OCI-LY1 (cell line): ENCODE results near the gene DNAJC5G.

Source experiments
- H2AFZ ChIP-seq: fragments of 200-600 bp; sonication (generic), shearing (Covaris generic); 2 replicates; pipeline ENCODE4 v1.6.0; 2014; ENCODE audit warnings: antibody characterized with exemption, mild to moderate bottlenecking, low read length
- H3F3A ChIP-seq: fragments of 200-600 bp; sonication (generic), shearing (Covaris generic); 2 replicates; pipeline ENCODE4 v1.6.0; 2014; ENCODE audit warnings: mild to moderate bottlenecking, antibody characterized with exemption, low read length, moderate library complexity; ENCODE audit not compliant: insufficient read depth
- H3K27ac ChIP-seq: fragments of 200-600 bp; sonication (generic); 2 replicates; pipeline ENCODE4 v1.5.1; 2014; ENCODE audit warnings: low read length, mixed run types, mild to moderate bottlenecking, low read depth; ENCODE audit not compliant: poor library complexity, severe bottlenecking
- H3K27me3 ChIP-seq: fragments of 200-600 bp; sonication (generic); 2 replicates; pipeline ENCODE4 v1.6.0; 2014; ENCODE audit warnings: antibody characterized with exemption, mild to moderate bottlenecking, low read length, moderate library complexity; ENCODE audit not compliant: insufficient read depth
- H3K36me3 ChIP-seq: fragments of 200-600 bp; sonication (generic); 2 replicates; pipeline ENCODE4 v1.6.1; 2014; ENCODE audit warnings: mild to moderate bottlenecking, antibody characterized with exemption, low read length, moderate library complexity, mixed read lengths; ENCODE audit not compliant: insufficient read depth
- H3K4me1 ChIP-seq: fragments of 200-600 bp; sonication (generic); 2 replicates; pipeline ENCODE4 v1.5.1; 2014; ENCODE audit warnings: mild to moderate bottlenecking, low read length, moderate library complexity; ENCODE audit not compliant: insufficient read depth, severe bottlenecking
- H3K4me2 ChIP-seq: fragments of 200-600 bp; sonication (generic), shearing (Covaris generic); 2 replicates; pipeline ENCODE4 v1.6.1; 2014; ENCODE audit warnings: low read length
- H3K4me3 ChIP-seq: fragments of 200-600 bp; sonication (generic); 2 replicates; pipeline ENCODE4 v1.5.1; 2014; ENCODE audit warnings: low read length, low read depth, mild to moderate bottlenecking, mixed read lengths; ENCODE audit not compliant: poor library complexity, severe bottlenecking
- H3K79me2 ChIP-seq: fragments of 200-600 bp; shearing (Covaris generic); 2 replicates; pipeline ENCODE4 v1.6.1; 2016; ENCODE audit warnings: mixed run types, low read length, mixed read lengths; ENCODE audit not compliant: insufficient read depth
- H3K9ac ChIP-seq: fragments of 200-600 bp; sonication (generic), shearing (Covaris generic); 2 replicates; pipeline ENCODE4 v1.6.1; 2014; ENCODE audit warnings: mild to moderate bottlenecking, low read length, mixed read lengths
- H3K9me2 ChIP-seq: fragments of 200-600 bp; sonication (generic), shearing (Covaris generic); 2 replicates; pipeline ENCODE4 v1.6.1; 2014; ENCODE audit warnings: low read depth, mild to moderate bottlenecking, low read length, mixed read lengths
- H3K9me3 ChIP-seq: fragments of 200-600 bp; shearing (Covaris generic); 2 replicates; pipeline ENCODE4 v1.6.1; 2014; ENCODE audit warnings: low read length, mixed read lengths
- H4K20me1 ChIP-seq: fragments of 200-600 bp; sonication (generic), shearing (Covaris generic); 2 replicates; pipeline ENCODE4 v1.6.0; 2016; ENCODE audit warnings: mild to moderate bottlenecking, low read length; ENCODE audit not compliant: insufficient read depth
- EZH2 ChIP-seq: fragments of 200-600 bp; sonication (generic), shearing (Covaris generic); IDR thresholded peaks from 2 replicates; pipeline ENCODE4 v1.8.0; 2017; ENCODE audit warnings: borderline replicate concordance, mixed run types, mild to moderate bottlenecking, antibody characterized with exemption, low read length, moderate library complexity, mixed read lengths
- TF ChIP-seq, protein P1 (sequence below): fragments of 200-600 bp; sonication (generic), shearing (Covaris generic); IDR thresholded peaks from 2 replicates; pipeline ENCODE4 v1.5.1; 2017; ENCODE audit warnings: mild to moderate bottlenecking, antibody characterized with exemption, low read length, moderate library complexity, mixed read lengths

DNAJC5G gene

GRCh38 chr2:27231921-27232320, 43.3 kb upstream of the DNAJC5G start:
- H3K9me2 ChIP-seq = no peaks in the 10 kb centered on the region
- H4K20me1 ChIP-seq = no peaks in the 10 kb centered on the region
- TF ChIP-seq EZH2 = no peak
- TF ChIP-seq, protein P1, sequence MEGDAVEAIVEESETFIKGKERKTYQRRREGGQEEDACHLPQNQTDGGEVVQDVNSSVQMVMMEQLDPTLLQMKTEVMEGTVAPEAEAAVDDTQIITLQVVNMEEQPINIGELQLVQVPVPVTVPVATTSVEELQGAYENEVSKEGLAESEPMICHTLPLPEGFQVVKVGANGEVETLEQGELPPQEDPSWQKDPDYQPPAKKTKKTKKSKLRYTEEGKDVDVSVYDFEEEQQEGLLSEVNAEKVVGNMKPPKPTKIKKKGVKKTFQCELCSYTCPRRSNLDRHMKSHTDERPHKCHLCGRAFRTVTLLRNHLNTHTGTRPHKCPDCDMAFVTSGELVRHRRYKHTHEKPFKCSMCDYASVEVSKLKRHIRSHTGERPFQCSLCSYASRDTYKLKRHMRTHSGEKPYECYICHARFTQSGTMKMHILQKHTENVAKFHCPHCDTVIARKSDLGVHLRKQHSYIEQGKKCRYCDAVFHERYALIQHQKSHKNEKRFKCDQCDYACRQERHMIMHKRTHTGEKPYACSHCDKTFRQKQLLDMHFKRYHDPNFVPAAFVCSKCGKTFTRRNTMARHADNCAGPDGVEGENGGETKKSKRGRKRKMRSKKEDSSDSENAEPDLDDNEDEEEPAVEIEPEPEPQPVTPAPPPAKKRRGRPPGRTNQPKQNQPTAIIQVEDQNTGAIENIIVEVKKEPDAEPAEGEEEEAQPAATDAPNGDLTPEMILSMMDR = no peak
- H3K9ac ChIP-seq = no peak overlapping the region
- no peak overlapping the region for H3K27ac ChIP-seq
- H3K4me2 ChIP-seq = no peak overlapping the region
- H2AFZ ChIP-seq = no peak overlapping the region
- H3K36me3 ChIP-seq = peaks cover 100% of the 10 kb centered on the region
- H3K27me3 ChIP-seq = no peaks in the 10 kb centered on the region
- no peaks in the 10 kb centered on the region for H3K4me1 ChIP-seq
- H3K79me2 ChIP-seq = no peaks in the 10 kb centered on the region
- no peaks in the 10 kb centered on the region for H3F3A ChIP-seq
- no peak overlapping the region for H3K4me3 ChIP-seq
- no peaks in the 10 kb centered on the region for H3K9me3 ChIP-seq

- Histone ChIP-seq H3K4me2 (no peak overlapping the region), H2AFZ (no peak overlapping the region), H4K20me1 (no peaks in the 10 kb centered on the region), H3K4me1 (no peaks in the 10 kb centered on the region), H3K79me2 (no peaks in the 10 kb centered on the region), H3K27me3 (no peaks in the 10 kb centered on the region), H3K4me3 (no peak overlapping the region), H3F3A (no peaks in the 10 kb centered on the region), H3K36me3 (peaks cover 100% of the 10 kb centered on the region), H3K9ac (no peak overlapping the region), H3K9me3 (no peaks in the 10 kb centered on the region), H3K27ac (no peak overlapping the region), H3K9me2 (no peaks in the 10 kb centered on the region)
- TF ChIP-seq EZH2 = no peak
- TF ChIP-seq, protein P1 = no peak
Measured at GRCh38 chr2:27233341-27233740, 41.9 kb upstream of the DNAJC5G start.

GRCh38 chr2:27236136-27236535, 39.1 kb upstream of the DNAJC5G start:
- H3K36me3 ChIP-seq = peaks cover 99% of the 10 kb centered on the region
- TF ChIP-seq, protein P1 = no peak
- H3K27me3 ChIP-seq = no peaks in the 10 kb centered on the region
- H4K20me1 ChIP-seq = no peaks in the 10 kb centered on the region
- no peaks in the 10 kb centered on the region for H3K79me2 ChIP-seq
- no peaks in the 10 kb centered on the region for H3K4me1 ChIP-seq
- no peak overlapping the region for H3K4me2 ChIP-seq
- no peaks in the 10 kb centered on the region for H3F3A ChIP-seq
- no peak overlapping the region for H2AFZ ChIP-seq
- H3K9ac ChIP-seq = no peak overlapping the region
- no peaks in the 10 kb centered on the region for H3K9me3 ChIP-seq
- H3K9me2 ChIP-seq = no peaks in the 10 kb centered on the region
- H3K27ac ChIP-seq = no peak overlapping the region
- H3K4me3 ChIP-seq = no peak overlapping the region
